Activated CD4-positive, alpha-beta memory T cell treated with anti-CD3 and anti-CD28 coated beads, Interleukin-2, amount 10 ng/mL, durations not matched to agents 7 days and 5 days (primary cell): ENCODE measurements around the gene CACNG1. TPM values are rescaled to one million over a fixed set of nuclear protein-coding genes. Genes with fewer than 3 reads are reported as not detected.

Experiments used
- CTCF ChIA-PET: fragments of 350-600 bp; sonication (Branson Sonifier 250); formaldehyde crosslinking; loops from one replicate; lab custom pipeline; 2021; ENCODE audit warnings: antibody characterized with exemption, inconsistent platforms; lab: Charles Lee
- POLR2A ChIA-PET: fragments of 350-600 bp; sonication (Branson Sonifier 250); formaldehyde crosslinking; loops from one replicate; lab custom pipeline; 2021; ENCODE audit warnings: antibody characterized with exemption; lab: Charles Lee
- DNase-seq: peaks from one replicate; pipeline ENCODE4 v3.0.0-alpha.2; 2020
- H3K27ac Mint-ChIP-seq: one replicate; pipeline ENCODE4 v1.8.0; 2021; ENCODE audit warnings: mild to moderate bottlenecking, mixed read lengths
- H3K27me3 Mint-ChIP-seq: one replicate; pipeline ENCODE4 v1.8.0; 2021; ENCODE audit warnings: mixed read lengths
- H3K36me3 Mint-ChIP-seq: one replicate; pipeline ENCODE4 v1.8.0; 2021; ENCODE audit warnings: low read depth, mixed read lengths
- H3K4me1 Mint-ChIP-seq: one replicate; pipeline ENCODE4 v1.8.0; 2021; ENCODE audit warnings: mixed read lengths
- H3K4me3 Mint-ChIP-seq: one replicate; pipeline ENCODE4 v1.8.0; 2021; ENCODE audit warnings: mild to moderate bottlenecking, mixed read lengths
- H3K9me3 Mint-ChIP-seq: one replicate; pipeline ENCODE4 v1.8.0; 2021; ENCODE audit warnings: mixed read lengths
- total RNA-seq, 2 experiments: library from RNA; stranded (reverse); gene quantifications; one replicate each; pipeline ENCODE4 v1.2.3, GENCODE V29; 2021

CACNG1 gene, protein sequence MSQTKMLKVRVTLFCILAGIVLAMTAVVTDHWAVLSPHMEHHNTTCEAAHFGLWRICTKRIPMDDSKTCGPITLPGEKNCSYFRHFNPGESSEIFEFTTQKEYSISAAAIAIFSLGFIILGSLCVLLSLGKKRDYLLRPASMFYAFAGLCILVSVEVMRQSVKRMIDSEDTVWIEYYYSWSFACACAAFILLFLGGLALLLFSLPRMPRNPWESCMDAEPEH
- total RNA-seq, result not detected

DNA sequence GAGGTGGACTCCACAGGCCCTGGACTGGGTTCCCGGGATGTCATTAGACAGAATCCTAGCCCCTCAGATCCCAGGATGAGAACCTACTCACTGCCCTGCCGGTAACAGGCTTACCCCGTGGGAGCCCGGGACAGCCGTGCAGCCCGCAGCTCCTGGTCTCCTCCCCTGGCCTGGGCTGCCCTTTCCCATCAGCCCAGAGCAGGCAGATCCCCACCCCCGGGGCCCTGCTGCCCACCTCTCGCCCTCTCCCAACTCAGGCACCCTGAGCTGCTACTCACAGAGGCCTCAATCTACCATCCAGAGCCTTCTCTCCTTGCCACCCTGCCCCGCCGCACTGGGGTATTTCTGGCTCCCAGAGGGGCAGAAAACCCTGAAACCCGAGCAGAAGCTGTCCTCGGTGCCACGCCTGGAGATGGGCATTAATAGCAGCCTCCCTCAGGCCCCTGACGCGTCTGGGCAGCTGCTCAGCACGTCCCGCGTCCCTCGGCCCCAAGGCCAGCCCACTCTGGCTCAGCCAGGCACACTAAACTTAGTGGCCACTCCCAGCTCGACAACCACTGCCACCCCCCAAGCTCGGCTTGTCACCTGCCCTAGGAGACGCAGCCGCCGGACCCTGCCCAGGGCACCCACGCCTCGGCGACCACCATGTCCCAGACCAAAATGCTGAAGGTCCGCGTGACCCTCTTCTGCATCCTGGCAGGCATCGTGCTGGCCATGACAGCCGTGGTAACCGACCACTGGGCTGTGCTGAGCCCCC, at the start of gene CACNG1:
Gene CACNG1, plus strand, starts transcription at position 539 of the 757 bp plus-strand sequence. Its CDS starts 107 bp downstream, at position 646.
- DNase-seq, result no peak
- Mint-ChIP-seq H3K4me3 (no peak within 1 kb of the TSS), H3K27ac (no peak within 1 kb of the TSS), H3K9me3 (peaks cover 14% of the 10 kb centered on the region), H3K4me1 (no peaks in the 10 kb centered on the region), H3K27me3 (peaks cover 9% of the 10 kb centered on the region), H3K36me3 (peaks cover 8% of the 10 kb centered on the region)
- CTCF ChIA-PET, result no interaction called here
- POLR2A ChIA-PET, result no interaction called here

DNA sequence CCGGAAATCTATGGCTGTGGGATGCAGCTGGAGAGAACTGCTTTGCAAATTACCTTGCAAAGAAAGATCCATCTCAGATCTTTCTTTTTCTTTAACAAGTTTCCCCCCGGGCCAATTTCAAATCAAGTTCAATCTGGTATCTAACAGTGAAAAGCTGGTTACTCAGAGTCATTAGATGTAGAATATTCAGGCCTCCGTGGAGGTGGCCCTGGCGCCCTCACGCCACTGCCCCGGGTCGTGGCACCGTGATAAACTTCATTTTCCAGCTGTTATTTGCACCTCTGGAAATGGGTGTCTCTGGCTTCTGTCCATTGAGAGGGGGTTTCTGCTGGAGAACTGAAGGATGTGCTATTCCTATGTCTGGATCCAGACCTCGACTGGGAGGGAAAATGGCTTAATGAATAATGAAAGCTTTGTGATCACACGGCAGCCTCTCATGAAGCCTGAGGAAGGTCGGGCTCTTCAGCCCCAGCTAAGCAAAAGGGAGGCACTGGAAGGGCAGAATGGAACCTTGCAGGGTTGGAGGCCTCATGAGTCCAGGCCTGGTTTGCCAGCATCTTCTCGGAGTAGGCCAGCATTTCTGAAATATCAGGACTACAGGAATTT, 49.3 kb upstream of the CACNG1 start:
- no peak for DNase-seq
- POLR2A ChIA-PET, result no interaction called here

DNA sequence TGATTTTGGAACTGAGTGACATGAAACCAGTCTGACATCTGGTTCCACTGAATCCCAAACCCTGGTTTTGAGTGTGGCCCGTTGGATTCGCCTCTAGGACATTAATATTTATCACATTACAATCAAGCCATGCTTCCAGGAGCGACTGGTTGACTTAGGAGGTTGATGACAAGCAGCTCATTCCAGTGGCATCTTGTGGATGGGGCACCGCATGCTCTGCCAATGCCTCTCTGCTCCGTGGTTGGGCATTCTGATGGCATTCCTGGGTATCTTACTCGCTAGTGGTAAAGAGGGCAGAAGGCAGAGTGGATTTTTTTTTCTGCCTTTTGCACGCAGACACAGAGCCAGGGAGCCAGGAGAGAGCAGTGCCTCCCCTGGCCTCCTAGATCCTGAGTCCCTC, 48.4 kb upstream of the CACNG1 start:
- no peak overlapping the region for H3K4me3 Mint-ChIP-seq
- CTCF ChIA-PET, result no interaction called here

More for the DNA sequence above, 49.3 kb upstream of the CACNG1 start:
- H3K27ac Mint-ChIP-seq, result no peak overlapping the region
- no peaks in the 10 kb centered on the region for H3K4me1 Mint-ChIP-seq
- no peaks in the 10 kb centered on the region for H3K9me3 Mint-ChIP-seq
- H3K4me3 Mint-ChIP-seq, result no peak overlapping the region
- no peaks in the 10 kb centered on the region for H3K36me3 Mint-ChIP-seq
- CTCF ChIA-PET, result no interaction called here
- peaks cover 2% of the 10 kb centered on the region for H3K27me3 Mint-ChIP-seq

DNA sequence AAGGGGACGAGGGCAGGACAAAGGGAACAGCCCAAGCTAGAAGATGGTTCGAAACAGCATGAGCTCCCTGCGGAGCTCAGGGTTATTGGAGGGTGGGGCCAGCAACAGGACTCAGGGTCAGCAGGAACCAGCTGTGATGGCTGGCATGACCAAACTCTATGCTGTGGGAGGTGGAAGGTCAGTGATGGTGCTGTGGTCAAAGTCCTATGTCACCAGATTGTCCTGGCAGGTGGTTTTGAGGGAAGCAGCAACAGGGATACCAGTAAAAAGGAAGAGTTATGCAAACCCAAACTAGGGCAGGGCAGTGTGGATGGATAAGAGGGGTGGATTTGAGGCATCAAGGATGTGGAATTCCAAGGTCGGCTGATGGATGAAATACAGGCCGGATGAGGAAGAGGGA, 47.4 kb upstream of the CACNG1 start:
- DNase-seq, result no peak
- ChIA-PET POLR2A (no interaction called here), CTCF (no interaction called here)
- H3K4me3 Mint-ChIP-seq, result no peak overlapping the region
- H3K27me3 Mint-ChIP-seq, result peaks cover under 1% of the 10 kb centered on the region
- no peaks in the 10 kb centered on the region for H3K4me1 Mint-ChIP-seq
- no peaks in the 10 kb centered on the region for H3K36me3 Mint-ChIP-seq
- no peaks in the 10 kb centered on the region for H3K9me3 Mint-ChIP-seq
- H3K27ac Mint-ChIP-seq, result no peak overlapping the region

More for the DNA sequence above, 48.4 kb upstream of the CACNG1 start:
- Mint-ChIP-seq H3K36me3 (no peaks in the 10 kb centered on the region), H3K27ac (no peak overlapping the region), H3K4me1 (no peaks in the 10 kb centered on the region), H3K9me3 (no peaks in the 10 kb centered on the region), H3K27me3 (peaks cover 2% of the 10 kb centered on the region)
- POLR2A ChIA-PET, result no interaction called here
- no peak for DNase-seq

DNA sequence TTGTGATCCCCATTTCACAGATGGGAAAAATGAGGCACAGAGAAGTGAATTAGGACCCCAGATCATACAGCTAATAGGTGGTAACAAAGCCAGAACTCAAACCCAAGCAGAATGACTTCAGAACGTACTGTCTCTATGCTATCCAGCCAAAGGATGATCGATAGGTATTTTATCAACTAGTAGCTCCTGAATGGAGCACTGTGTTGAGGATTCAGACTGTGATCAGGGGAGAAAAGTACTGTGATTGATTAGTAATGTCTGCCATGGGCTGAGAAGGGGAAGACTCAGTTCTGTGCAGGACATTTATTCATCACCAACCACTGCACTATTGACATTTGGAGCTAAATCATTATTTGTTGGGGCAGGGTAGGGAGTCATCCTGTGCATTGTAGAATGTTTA, 41.1 kb upstream of the CACNG1 start:
- Mint-ChIP-seq H3K9me3 (no peaks in the 10 kb centered on the region), H3K27ac (no peak overlapping the region), H3K36me3 (no peaks in the 10 kb centered on the region), H3K4me1 (no peaks in the 10 kb centered on the region), H3K4me3 (no peak overlapping the region), H3K27me3 (peaks cover 8% of the 10 kb centered on the region)
- CTCF ChIA-PET, result no interaction called here
- POLR2A ChIA-PET, result no interaction called here
- DNase-seq, result no peak

DNA sequence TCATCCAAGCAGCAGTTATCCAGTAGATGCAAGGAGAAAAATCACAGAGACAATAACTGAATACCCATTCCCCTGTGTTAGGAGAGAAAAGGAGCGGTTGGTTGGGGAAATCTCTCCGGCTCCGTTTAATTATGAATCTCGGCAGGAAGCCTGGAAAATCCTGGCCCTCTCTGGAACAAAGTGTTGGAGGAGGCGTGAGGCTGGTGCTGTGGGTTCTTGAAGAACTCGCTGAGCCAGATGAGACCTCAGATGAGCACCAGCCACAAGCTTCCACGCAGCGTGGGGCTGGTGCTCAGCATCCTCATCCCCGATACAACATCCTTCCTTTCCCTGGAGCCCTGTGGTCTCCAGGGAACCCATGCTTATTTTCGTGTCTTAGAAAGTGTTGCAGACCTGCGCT, 40.2 kb upstream of the CACNG1 start:
- Mint-ChIP-seq H3K27ac (no peak overlapping the region), H3K36me3 (no peaks in the 10 kb centered on the region), H3K27me3 (peaks cover 8% of the 10 kb centered on the region), H3K4me3 (no peak overlapping the region), H3K9me3 (no peaks in the 10 kb centered on the region), H3K4me1 (no peaks in the 10 kb centered on the region)
- DNase-seq, result no peak
- ChIA-PET CTCF (no interaction called here), POLR2A (no interaction called here)

DNA sequence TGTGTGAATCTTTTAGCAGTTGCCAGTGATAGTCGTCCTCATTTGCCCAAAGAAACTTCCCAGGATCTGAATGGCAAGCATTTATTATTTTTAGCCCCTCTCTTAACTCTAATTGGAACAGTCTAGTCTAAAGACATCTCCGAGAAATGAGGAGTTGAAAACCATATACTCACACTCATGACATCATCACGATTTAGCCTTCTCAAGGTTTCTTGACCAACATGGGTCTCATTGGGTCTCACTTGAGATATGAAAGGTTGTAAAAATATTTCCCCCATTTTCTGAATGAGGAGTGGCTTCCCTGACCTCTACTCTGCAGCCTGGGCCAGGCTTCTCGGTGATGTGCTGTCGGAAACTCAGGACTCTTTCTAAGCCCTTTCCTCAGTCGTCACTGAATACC, 37.1 kb upstream of the CACNG1 start:
- no peak overlapping the region for H3K27ac Mint-ChIP-seq
- DNase-seq, result no peak
- H3K9me3 Mint-ChIP-seq, result no peaks in the 10 kb centered on the region
- H3K27me3 Mint-ChIP-seq, result peaks cover 20% of the 10 kb centered on the region
- ChIA-PET CTCF (no interaction called here), POLR2A (no interaction called here)
- H3K36me3 Mint-ChIP-seq, result no peaks in the 10 kb centered on the region
- H3K4me1 Mint-ChIP-seq, result no peaks in the 10 kb centered on the region
- H3K4me3 Mint-ChIP-seq, result no peak overlapping the region

DNA sequence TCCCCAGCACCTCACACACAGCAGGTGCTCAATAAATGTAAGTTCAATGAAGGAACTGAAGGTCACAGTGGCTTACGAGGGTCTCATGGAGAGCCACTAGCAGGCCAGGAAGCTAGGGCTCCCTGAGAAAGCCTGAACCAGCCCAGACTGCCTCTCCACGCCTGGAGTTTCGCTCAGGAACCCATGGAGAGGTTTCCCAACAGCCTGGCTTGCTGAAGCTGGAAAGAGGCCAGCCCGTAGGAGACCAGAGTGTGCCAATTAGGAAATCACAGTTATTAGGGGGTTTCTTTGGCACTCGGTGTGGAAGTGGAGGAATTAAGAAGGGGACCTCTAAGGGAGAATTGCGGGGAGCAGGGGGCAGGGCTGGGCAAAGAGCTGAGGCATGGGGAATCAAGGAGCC, 36.3 kb upstream of the CACNG1 start:
- POLR2A ChIA-PET, result no interaction called here
- no peaks in the 10 kb centered on the region for H3K9me3 Mint-ChIP-seq

DNA sequence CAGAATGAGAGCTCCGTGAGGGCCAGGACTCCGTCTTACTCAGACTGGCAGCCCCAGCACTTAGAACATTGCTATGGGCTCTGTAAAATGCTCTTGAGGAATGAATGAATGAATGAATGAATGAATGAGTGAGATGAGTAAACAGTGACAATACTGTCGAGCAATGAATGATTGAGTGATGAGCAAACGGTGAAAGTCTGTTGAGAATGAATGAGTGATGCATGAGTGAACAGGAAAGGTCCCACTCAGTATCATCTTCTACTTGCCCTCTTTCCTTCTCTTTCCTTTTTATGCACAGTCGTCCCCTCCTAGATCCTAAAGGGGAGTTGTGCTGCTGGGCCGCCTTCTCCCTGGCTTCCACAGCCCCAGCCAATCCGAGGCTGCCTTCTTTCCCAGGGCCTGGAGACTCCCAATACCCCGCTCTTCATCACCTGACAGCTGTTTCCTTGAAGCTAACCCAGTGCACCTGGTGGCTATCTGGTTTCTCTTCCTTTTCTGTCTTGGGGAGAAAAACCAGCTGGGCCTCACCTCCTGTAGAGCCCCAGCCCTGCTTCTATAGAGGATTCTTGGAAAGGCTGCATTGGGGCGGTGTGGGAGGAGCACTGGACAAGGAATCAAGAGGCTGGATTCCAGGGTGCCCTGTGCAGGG, 32.7 kb upstream of the CACNG1 start:
- H3K9me3 Mint-ChIP-seq, result no peaks in the 10 kb centered on the region
- no peaks in the 10 kb centered on the region for H3K4me1 Mint-ChIP-seq
- H3K36me3 Mint-ChIP-seq, result no peaks in the 10 kb centered on the region
- no peak overlapping the region for H3K27ac Mint-ChIP-seq
- DNase-seq, result no peak
- peaks cover 16% of the 10 kb centered on the region for H3K27me3 Mint-ChIP-seq
- POLR2A ChIA-PET, result no interaction called here
- no peak overlapping the region for H3K4me3 Mint-ChIP-seq
- CTCF ChIA-PET, result no interaction called here

More for the DNA sequence above, 36.3 kb upstream of the CACNG1 start:
- Mint-ChIP-seq H3K36me3 (no peaks in the 10 kb centered on the region), H3K27ac (no peak overlapping the region), H3K4me3 (no peak overlapping the region), H3K4me1 (no peaks in the 10 kb centered on the region), H3K27me3 (peaks cover 20% of the 10 kb centered on the region)
- DNase-seq, result no peak
- CTCF ChIA-PET, result no interaction called here

DNA sequence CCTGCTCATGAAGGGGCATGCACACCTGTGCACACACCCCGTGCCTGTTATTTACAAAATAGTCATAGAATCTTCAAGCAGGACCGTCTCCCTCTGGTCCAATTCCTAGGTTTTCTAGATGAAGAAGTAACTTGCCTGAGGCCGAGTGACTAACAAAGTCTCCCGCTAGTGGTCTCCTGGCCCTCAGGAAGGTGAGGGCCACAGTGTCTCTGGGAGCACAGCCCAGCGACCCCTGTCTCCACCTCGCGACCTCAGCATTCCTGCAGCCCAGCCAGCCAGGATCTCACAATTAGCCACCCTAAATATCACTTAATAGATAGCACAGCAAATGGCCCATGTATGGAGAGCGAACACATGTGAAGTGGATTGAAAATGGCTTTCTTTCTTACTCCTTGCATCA, 30.5 kb upstream of the CACNG1 start:
- no peak for DNase-seq
- no peak overlapping the region for H3K27ac Mint-ChIP-seq
- peaks cover 15% of the 10 kb centered on the region for H3K27me3 Mint-ChIP-seq
- no peaks in the 10 kb centered on the region for H3K4me1 Mint-ChIP-seq
- POLR2A ChIA-PET, result no interaction called here
- no peak overlapping the region for H3K4me3 Mint-ChIP-seq
- no peaks in the 10 kb centered on the region for H3K36me3 Mint-ChIP-seq
- no peaks in the 10 kb centered on the region for H3K9me3 Mint-ChIP-seq
- CTCF ChIA-PET, result interaction anchor here (0.6 kb wide), 1 partner anchor 57 kb away, joined by 4 read pairs; no protein-coding TSS in a partner anchor

DNA sequence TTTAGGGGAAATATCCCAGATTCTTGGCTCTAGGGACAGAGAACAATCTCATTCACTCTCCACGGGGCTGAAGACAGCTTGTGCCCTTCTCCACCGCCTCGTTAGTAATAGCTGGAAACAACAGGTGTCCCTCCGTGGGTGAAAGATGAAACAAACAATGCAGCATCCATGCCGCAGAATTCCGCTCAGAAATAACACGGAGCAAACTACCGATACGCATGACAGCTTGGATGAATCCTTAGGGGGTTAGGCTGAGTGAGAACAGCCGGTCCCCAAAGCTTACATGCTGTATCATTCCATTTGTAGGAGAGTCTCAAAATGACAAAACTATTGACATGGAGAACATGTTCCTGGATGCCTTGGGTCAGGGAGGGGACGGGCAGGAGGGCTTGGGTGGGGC, 29.4 kb upstream of the CACNG1 start:
- no peak for DNase-seq
- Mint-ChIP-seq H3K27ac (no peak overlapping the region), H3K9me3 (no peaks in the 10 kb centered on the region), H3K4me3 (no peak overlapping the region), H3K4me1 (no peaks in the 10 kb centered on the region), H3K36me3 (no peaks in the 10 kb centered on the region), H3K27me3 (peaks cover 11% of the 10 kb centered on the region)
- CTCF ChIA-PET, result interaction anchor here (0.7 kb wide), 1 partner anchor 66 kb away, joined by 3 read pairs; no protein-coding TSS in a partner anchor
- POLR2A ChIA-PET, result no interaction called here

DNA sequence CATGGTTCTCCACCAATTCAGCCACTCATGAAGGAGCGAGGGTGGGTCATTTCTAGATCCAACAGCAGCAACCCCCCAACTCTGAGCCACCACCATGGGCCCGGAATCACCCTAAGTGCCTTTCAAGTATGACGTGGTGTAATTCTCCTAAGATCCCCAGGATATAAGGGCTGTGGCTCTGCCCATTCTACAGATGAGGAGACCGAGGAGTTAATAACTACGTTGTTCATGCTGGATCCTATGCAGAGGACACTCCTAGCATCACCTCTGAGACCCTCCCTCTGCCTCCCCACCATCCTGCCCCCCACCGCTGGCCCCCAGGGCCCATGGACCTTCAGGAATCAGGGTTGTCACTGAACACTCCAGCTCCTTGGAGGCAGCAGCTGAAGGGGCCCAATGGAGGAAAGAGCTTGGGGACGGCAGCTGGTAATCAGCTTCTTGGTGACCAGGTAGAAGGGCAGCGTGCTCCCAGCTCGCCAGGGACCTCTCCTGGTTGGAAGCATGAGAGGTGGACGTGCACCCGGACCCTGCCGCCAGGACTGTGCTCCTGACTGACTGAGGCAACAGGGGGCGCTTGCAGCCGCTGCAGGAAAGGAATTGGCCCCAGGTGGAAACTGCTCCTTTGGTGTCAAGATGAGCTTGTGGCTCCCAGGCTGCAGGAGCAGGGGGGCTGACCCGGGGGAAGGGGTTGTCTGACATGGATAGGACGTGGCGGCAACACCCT, 28.2 kb upstream of the CACNG1 start:
- H3K4me1 Mint-ChIP-seq, result no peaks in the 10 kb centered on the region
- POLR2A ChIA-PET, result no interaction called here

DNA sequence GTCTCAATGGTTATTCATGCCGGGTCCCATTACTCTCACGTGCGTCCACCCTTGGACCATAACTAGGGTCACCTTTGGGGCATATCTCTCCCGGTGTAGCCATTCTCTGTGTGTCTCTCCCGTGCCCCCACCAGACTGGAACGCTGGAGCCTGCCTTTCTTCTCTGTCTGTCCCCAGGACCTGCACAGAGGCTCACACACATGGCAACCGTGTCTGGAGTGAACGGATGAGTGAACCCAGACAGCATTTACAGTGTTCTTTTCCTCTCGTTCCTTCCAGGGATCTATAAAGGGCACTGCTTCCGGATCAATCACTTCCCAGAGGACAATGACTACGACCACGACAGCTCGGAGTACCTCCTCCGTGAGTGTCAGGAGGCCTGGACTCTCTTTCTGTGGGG, 26.4 kb upstream of the CACNG1 start:
- H3K4me3 Mint-ChIP-seq, result no peak overlapping the region
- no peaks in the 10 kb centered on the region for H3K4me1 Mint-ChIP-seq
- ChIA-PET CTCF (no interaction called here), POLR2A (no interaction called here)
- H3K27ac Mint-ChIP-seq, result no peak overlapping the region
- H3K27me3 Mint-ChIP-seq, result peaks cover 1% of the 10 kb centered on the region
- H3K9me3 Mint-ChIP-seq, result no peaks in the 10 kb centered on the region
- H3K36me3 Mint-ChIP-seq, result no peaks in the 10 kb centered on the region
- no peak for DNase-seq

More for the DNA sequence above, 28.2 kb upstream of the CACNG1 start:
- H3K9me3 Mint-ChIP-seq, result no peaks in the 10 kb centered on the region
- CTCF ChIA-PET, result no interaction called here
- no peak overlapping the region for H3K27ac Mint-ChIP-seq
- DNase-seq, result no peak
- no peaks in the 10 kb centered on the region for H3K36me3 Mint-ChIP-seq
- H3K27me3 Mint-ChIP-seq, result peaks cover 7% of the 10 kb centered on the region
- H3K4me3 Mint-ChIP-seq, result no peak overlapping the region
